ENCODE results near the gene IRGM. TPM values are rescaled to one million over a fixed set of nuclear protein-coding genes. Genes with fewer than 3 reads are reported as not detected.
"Not testable (repeated sequence)": the region's sequence is repeated elsewhere in the genome, so short reads cannot be mapped to it uniquely, and the experiment has no call there.

Gene IRGM, protein sequence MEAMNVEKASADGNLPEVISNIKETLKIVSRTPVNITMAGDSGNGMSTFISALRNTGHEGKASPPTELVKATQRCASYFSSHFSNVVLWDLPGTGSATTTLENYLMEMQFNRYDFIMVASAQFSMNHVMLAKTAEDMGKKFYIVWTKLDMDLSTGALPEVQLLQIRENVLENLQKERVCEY
- under 1 TPM in 8 of 12 donors, not detected in 4; 0.14 to 0.55 (median 0.32) TPM for polyA plus RNA-seq (ENCODE audit: insufficient read length in 12 of 12)
- long read RNA-seq, donor 1, partial matches to known transcripts: 6 of 6 reads
- long read RNA-seq, donor 1, other reads (novel, unspliced or antisense): 0 of 6 reads
- long read RNA-seq, donor 2: 0 reads
- long read RNA-seq, donor 3: 0 reads
- long read RNA-seq, donor 4: 0 reads
- long read RNA-seq, donor 5, partial matches to known transcripts: 0 of 6 reads
- long read RNA-seq, donor 5, other reads (novel, unspliced or antisense): 6 of 6 reads
- long read RNA-seq, donor 6: 0 reads
- long read RNA-seq, donor 7: 0 reads
- long read RNA-seq, donor 8: 0 reads
- long read RNA-seq, donor 9: 0 reads
- long read RNA-seq, donor 10: 0 reads
- long read RNA-seq, donor 11: 0 reads

DNA sequence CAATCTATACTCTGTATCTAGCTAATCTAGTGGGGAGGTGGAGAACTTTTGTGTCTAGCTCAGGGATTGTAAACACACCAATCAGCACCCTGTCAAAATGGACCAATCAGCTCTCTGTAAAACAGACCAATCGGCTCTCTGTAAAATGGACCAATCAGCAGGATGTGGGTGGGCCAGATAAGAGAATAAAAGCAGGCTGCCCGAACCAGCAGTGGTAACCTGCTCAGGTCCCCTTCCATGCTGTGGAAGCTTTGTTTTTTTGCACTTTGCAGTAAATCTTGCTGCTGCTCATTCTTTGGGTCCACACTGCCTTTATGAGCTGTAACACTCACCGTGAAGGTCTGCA lies at the start of gene IRGM:
IRGM (plus strand) TSS at position 214 of the 346 bp plus-strand sequence. CDS start 1,603 bp downstream, outside the sequence.
- DNase-seq: not testable (repeated sequence)

DNA sequence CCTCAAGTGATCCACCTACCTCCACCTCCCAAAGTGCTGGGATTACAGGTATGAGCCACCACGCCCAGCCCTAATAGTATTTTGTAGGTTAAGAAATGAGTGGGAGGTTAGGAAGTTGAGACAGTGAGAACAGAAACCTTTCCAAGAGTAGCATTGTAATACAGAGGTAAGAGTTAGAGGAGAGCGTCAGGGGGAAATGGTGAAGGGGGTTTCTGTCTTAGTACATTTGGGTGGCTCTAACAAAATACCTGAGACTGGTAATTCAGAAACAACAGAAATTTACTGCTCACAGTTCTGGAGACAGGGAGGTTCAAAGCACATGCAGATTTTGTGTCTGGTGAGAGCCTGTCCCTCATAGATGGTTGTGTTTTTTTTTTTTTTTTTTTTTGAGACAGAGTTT lies 48.9 kb upstream of the IRGM start:
- no peak for DNase-seq

DNA sequence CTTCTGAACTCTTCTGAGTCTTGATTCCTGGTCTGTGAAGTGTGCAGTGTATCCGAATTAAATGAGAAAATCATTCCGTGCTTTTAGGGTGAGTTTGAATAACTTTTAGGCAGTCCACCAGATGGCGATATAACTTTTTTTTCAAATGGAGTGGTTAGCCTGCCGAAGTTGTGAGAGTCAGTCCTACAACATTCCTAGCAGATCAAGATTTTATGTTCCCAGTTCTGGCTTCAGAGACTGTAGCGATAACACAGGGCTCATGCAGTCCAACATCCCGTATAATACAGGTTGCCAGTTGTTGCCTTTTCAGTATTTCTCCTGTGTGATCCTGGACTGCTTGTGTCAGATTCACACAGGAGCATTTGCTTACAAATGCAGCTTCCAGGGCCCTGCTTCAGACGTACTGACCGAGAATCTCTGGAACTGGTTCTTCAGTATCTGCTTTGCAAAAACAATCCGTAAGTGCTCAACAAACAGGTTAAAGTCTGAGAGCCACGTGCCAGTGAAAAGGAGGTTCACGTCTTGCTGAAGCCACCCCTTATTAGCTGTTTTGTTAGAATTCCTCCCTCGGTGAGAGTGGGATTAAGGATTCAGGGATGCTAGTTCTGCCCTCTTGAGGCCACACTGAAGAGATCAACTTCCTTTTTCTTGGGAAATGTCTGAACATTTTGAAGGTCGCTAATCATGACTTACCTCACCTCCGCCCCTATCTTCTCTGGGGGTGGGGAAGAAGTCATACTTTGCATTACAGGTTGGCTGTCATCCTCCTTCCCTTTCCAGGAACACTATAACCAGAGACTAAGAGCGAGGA lies 45.0 kb upstream of the IRGM start:
- DNase-seq: peak; percentile 80

DNA sequence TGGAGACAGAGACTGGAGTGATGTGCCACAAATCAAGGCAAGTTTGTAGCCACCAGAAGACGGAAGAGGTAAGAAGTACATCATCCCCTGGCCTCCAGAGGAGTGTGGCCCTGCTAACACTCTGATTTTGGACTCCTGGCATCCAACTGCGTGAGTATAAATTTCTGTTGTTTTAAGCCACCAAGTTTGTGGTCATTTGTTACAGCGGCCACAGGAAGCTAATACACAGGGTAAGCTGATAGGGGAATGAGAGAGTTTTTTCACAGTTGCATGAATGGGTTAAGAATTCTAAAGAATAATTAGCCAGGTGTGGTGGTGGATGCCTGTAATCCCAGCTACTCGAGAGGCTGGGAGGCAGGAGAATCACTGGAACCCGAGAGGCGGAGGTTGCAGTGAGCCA lies 41.9 kb upstream of the IRGM start:
- DNase-seq: no peak

DNA sequence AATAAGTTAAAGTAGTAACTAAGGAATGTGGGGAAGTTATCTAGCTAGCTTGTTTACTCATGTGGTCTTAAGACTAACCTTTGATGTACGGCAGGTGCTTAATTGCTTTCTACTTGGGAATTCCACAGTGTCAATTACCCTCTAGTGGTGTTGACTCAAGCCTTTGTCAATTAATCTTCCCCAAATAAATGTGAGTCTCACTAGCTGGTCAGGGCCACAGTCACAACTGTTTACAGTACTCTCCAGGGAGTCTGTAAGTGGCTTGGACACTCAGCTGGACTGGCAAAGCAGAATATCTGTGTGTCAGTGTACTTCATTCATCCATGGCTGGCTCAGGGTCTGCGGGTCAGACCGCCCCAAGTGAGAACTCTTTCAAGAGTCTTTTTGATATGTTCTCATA lies 37.0 kb upstream of the IRGM start:
- no peak for DNase-seq

DNA sequence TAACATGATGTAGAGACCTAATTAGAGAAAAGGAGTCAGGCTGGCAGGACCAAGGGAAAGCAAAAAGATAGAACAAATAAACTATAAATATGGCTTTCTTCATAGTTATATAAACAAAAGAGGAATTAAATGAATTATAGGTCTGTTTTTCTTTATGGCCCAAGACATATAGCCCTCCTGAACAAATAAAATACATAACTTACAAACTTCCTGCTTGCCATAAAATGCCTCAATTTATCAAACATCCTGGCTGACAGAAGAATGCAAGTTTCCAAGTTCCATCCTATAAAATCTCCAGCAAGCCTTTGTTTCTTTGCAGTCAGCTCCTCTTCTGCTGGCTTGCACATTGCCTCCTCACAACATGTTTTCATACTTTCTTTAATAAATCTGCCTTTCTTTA lies 31.3 kb upstream of the IRGM start:
- DNase-seq: no peak

DNA sequence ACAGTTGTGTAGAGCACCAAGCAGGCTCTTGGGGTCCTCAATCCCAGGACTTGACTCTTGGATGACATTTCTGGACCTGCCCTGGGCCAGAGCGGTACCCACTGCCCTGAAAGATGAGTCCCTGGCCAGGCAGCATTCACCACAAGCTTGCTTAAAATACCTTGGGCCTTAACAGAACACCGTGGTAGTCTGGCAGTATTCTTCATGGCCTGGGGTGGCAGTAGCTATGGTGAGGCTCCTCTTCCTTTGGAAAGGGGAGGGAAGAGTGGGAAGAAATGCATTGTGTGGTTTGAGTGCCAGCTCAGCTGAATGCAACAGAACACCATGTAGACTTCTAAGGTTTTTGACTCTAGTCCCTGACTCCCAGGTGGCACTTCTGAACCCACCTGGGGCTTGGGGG lies 29.4 kb upstream of the IRGM start:
- DNase-seq: no peak

DNA sequence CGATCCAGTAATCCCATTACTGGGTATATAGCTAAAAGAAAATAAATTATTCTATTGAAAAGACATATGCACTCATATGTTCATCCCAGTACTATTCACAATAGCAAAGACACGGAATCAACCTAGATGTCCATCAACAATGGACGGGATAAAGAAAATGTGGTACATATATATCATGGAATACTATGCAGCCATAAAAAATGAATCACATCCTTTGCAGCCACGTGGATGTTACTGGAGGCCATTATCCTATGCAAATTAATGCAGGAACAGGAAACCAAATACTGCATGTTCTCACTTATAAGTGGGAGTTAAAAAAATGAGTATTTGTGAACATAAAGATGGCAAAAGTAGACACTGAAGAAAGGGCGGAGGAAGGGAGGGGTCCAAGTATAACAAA lies 16.6 kb upstream of the IRGM start:
- no peak for DNase-seq

DNA sequence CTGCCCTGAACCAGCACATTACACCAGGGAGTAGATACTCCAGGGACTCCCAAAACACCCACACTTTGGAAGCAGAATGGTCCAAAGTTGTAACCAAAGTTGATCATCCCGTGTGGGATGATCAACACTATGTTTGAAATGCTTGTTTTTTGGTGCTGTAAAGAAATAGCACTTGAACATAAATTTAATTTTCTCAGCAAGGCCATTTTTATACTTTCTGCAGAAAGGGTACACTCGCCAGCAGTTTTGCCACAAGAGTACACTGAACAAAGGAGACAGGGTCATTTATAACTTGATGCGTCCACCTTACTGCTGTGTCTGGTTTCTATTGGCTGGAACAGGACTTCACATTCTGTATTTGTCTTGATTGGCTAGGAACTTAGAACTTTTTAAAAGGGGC lies 14.5 kb upstream of the IRGM start:
- DNase-seq: not testable (repeated sequence)

DNA sequence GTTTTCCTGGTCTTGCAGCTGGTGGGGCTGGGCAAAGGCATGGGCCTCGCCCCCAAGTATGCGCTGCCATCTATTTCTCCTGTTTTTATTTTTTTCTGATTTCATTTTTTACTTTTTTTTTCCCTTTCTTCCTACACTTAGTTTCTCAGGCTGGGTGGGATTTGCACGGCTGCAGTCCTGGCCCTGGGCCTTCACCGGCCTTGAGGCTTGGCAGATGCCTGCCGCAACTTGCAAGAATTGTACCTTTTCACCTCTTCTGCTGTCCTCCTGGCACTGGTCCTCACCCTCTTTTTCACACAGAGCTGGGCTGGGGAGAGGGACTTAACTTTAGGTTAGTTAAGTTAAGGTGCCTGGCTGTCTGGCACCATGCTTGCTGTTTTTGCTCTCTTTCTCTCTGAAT lies 10.3 kb upstream of the IRGM start:
- DNase-seq: no peak

DNA sequence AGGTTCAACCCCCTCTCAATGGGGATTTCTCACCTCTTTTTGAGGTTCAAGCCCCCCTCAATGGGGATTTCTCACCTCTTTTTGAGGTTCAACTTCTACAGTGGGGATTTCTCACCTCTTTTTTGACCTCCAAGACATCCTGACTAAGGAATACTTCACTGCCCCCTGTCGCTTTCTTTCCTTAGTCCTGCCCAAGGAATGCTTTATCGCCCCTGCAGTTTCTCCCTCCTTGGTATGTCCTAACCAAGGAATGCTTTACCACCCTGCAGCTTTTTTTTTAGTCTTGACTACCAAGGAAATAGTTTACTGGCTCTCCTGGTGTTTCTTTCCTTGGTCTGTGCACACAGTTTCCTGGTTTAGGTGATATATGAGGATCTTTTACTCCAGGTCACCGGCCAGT lies 9.6 kb upstream of the IRGM start:
- DNase-seq: no peak

DNA sequence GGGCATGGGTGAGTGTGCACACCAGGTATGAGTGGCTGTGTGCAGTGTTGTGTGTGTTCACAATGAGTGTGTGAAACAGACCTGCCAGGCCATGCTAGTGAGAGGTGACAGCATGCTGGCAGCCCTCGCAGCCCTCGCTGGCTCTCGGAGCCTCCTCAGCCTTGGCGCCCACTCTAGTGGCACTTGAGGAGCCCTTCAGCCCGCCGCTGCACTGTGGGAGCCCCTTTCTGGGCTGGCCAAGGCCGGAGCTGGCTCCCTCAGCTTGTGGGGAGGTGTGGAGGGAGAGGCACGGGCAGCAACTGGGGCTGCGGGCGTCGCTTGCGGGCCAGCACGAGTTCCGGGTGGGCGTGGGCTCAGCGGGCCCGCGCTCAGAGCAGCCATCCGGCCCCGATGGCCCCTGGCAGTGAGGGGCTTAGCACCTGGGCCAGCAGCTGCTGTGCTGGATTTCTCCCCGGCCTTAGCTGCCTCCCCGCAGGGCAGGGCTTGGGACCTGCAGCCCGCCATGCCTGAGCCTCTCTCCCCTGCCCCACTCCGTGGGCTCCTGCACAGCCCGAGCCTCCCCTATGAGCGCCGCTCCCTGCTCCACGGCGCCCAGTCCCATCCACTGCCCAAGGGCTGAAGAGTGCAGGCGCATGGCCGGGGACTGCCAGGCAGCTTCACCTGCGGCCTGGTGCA lies 999 bp upstream of the IRGM start:
- DNase-seq: not testable (repeated sequence)

DNA sequence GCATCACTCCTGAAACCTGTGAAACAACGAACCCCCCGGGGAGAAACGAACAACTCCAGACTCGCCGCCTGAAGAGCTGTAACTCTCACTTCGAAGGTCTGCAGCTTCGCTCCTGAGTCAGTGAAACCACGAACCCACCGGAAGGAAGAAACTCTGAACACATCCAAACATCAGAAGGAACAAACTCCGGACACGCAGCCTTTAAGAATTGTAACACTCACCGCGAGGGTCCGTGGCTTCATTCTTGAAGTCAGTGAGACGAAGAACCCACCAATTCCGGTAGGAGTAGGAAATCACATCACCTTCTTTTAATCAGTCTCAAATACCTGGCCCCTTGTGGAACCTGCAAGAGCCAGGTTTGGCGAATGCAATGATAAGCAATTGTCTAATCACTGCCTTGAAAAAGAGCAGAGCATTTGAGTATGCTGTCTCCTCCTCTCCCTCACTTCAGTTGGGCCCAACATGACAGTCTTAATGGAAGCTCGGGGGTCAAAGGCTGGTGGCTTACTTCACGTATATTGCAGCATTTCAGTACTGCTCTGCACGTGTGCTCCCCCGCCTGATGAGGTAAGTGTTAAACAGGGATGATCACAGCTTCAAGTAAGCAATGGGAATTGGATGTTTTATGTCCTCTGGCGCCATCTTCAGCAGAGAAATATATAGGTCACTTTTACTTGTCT lies 473 bp downstream of the IRGM start:
- DNase-seq: peak; percentile 82

DNA sequence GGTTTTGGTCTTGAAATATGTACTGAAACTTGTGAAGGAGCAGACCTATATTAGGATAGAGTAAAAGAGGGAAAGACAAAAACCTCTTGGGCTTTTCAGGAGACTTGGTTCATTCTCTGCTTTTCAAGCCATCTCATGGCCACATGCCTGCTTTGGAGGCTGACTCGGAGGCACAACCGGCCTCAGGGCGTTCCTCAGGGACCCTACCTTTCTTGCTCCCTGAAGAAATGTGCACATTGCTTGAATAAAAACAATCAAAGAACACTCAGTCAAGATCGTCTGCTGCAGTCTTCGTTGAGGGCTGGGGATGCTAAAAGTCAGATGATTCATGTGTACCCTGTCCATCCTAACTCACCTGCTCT lies 994 bp downstream of the IRGM start:
- DNase-seq: no peak

DNA sequence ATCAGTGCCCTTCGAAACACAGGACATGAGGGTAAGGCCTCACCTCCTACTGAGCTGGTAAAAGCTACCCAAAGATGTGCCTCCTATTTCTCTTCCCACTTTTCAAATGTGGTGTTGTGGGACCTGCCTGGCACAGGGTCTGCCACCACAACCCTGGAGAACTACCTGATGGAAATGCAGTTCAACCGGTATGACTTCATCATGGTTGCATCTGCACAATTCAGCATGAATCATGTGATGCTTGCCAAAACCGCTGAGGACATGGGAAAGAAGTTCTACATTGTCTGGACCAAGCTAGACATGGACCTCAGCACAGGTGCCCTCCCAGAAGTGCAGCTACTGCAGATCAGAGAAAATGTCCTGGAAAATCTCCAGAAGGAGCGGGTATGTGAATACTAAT lies 1.9 kb downstream of the IRGM start:
- no peak for DNase-seq

DNA sequence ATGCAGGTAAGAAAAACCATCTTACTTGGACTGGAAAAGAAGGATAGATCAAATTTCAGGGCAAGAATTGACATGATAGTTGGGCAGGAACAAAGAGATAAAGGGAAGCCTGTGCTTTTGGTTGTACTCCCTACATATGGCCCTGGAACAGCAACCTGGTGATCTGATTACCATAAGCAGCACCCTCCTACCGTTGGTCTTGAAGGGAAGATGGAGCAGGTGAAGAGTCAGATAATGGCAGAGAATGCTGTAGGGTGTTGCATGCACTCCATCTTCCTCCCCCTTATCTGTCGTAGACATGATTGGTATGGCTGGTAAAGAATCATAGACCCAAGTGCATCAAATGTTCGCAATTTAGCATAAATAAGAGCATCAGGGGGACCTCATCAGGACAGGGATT lies 4.7 kb downstream of the IRGM start:
- DNase-seq: no peak

DNA sequence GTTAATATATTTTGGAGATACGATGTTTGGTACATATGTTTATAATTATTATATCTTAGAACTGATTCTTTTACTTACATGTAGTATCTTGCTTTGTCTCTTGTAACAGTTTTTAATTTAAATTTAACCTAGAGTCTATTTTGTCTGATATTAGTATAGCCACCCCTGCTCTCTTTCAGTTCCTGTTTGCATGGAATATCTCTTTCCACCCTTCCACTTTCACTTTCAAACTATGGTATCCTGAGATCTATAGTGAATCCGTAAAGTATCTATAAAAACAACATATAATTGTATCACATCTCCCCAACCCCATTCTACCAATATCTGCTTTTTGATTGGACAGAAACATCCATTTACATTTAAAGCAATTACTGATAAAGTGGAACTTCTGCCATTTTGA lies 7.2 kb downstream of the IRGM start:
- DNase-seq: no peak

DNA sequence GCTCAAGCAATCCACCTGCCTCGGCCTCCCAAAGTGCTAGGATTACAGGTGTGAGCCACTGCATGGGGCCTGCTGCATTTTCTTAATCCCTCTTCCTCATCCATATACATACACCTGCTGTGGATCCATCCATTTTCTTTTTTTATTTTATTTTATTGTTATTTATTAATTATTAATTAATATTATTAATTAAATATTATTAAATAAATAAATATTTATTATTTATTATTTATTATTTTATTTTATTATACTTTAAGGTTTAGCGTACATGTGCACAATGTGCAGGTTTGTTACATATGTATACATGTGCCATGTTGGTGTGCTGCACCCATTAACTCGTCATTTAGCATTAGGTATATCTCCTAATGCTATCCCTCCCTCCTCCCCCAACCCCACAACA lies 10.4 kb downstream of the IRGM start:
- DNase-seq: not testable (repeated sequence)

DNA sequence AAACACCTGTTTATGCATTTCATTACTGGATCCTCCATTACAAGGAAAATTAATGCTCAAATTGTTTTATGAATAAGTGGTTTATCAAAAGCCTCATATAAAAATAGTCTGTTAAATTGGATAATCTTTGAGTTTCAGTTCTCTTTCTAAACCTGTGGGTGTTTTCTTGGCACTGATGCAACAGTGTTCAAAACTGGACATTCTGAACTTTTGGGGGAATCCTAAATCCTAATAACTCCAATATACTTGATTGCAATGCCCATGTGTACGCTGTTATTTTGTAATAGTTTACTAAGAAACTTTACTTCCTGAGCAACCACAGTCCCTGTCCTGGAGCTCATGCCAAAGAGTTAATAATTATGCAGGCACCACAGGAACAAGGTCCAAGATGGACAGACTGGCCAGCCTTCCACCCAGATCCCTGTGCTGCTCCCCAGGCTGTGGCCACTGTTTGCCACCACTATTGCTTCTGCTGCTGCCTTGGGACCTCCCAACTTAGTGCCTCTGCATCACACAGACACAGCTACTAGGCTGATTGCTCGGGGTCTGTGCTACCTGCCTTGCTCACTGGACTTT lies 14.0 kb downstream of the IRGM start:
- no peak for DNase-seq

DNA sequence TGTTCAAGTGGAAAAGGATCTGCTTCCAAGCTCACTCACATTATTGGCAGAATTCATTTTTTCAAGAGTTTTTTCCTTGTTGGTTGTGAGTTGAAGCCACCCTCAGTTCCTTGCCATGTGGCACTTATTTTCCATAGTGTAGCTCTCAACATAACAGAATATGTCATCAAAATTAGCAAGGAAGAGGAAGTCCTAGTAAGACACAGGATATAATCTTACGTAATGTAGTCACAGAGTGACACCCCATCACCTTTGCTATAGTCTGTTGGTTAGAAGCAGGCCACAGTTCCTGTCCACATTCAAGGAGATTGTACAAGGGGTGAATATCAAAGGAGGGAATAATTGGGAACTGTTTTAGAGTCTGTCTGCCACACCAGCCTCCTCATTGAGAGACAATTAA lies 15.7 kb downstream of the IRGM start:
- DNase-seq: no peak

DNA sequence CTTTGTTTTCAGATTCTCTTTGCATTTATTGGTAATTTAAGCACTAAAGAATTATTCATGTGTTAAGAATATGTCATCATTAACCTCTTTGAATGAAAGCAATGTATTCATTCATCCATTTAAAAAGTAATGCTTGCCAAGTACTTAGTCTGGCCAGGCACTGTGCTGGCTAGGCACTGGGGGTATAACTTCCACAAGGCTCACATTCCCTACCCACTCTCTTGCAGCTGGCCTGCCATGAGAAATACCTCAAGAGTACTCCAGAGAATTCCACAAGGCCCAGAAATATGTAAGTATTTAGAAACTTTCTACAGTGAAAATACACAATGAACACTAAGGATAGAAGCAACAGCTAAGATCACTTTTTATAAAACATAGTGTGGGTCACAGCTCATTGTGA lies 33.0 kb downstream of the IRGM start:
- DNase-seq: no peak

All from muscle of arm (tissue), 14 donors.